Liver (tissue), 3 donors: ENCODE data around the gene ZSWIM6.

ENCODE experiments used
- CTCF ChIP-seq: fragments of 150-350 bp; IDR thresholded peaks from 2 replicates; pipeline ENCODE4 v1.5.1; 2017; ENCODE audit warnings: improper control_type of control experiment, low read depth, low read length; ENCODE audit not compliant: missing input control
- EGR1 ChIP-seq, 2 donors: IDR thresholded peaks; 2 replicates each; pipeline ENCODE4 v1.6.1; 2016 to 2018; ENCODE audit warnings: antibody characterized with exemption in 2 of 2, low read depth in 2 of 2
- FOXA1 ChIP-seq: IDR thresholded peaks from 2 replicates; pipeline ENCODE4 v1.6.1; 2016; ENCODE audit warnings: antibody characterized with exemption
- JUND ChIP-seq, 2 donors: IDR thresholded peaks; 2 replicates each; pipeline ENCODE4 v1.6.1; 2016; ENCODE audit warnings: antibody characterized with exemption in 2 of 2
- MAX ChIP-seq: IDR thresholded peaks from 2 replicates; pipeline ENCODE4 v1.6.1; 2016; ENCODE audit warnings: antibody characterized with exemption
- NR2F2 ChIP-seq: IDR thresholded peaks from 2 replicates; pipeline ENCODE4 v1.6.1; 2016; ENCODE audit warnings: antibody characterized with exemption
- RAD21 ChIP-seq, 2 donors: IDR thresholded peaks; 2 replicates each; pipeline ENCODE4 v1.6.1; 2016; ENCODE audit warnings: antibody characterized with exemption in 2 of 2, mild to moderate bottlenecking in 2 of 2
- REST ChIP-seq: IDR thresholded peaks from 2 replicates; pipeline ENCODE4 v1.6.1; 2016; ENCODE audit warnings: antibody characterized with exemption, mild to moderate bottlenecking
- RXRA ChIP-seq, 2 donors: IDR thresholded peaks; 2 replicates each; pipeline ENCODE4 v1.6.1; 2017 to 2018; ENCODE audit warnings: antibody characterized with exemption in 2 of 2, mild to moderate bottlenecking in 1 of 2
- SP1 ChIP-seq: IDR thresholded peaks from 2 replicates; pipeline ENCODE4 v1.6.1; 2018; ENCODE audit warnings: antibody characterized with exemption, mild to moderate bottlenecking
- TAF1 ChIP-seq: conservative IDR thresholded peaks from 2 replicates; pipeline ENCODE4 v1.6.1; 2016; ENCODE audit warnings: antibody characterized with exemption, mild to moderate bottlenecking
- YY1 ChIP-seq: IDR thresholded peaks from 2 replicates; pipeline ENCODE4 v1.6.1; 2016; ENCODE audit warnings: antibody characterized with exemption, mild to moderate bottlenecking
- ZBTB33 ChIP-seq: IDR thresholded peaks from 2 replicates; pipeline ENCODE4 v1.6.1; 2016; ENCODE audit warnings: antibody characterized with exemption
- TF ChIP-seq, protein P1 (sequence below): IDR thresholded peaks from 2 replicates; pipeline ENCODE4 v1.6.1; 2016; ENCODE audit warnings: antibody characterized with exemption
- donor health status: healthy.
- donor health status: healthy.

GRCh38 chr5:61402244-61402823, 70.3 kb downstream of the ZSWIM6 start:
- no peak for TF ChIP-seq YY1
- no peak for TF ChIP-seq JUND (IDR thresholded peaks at IDR 0.05)
- TF ChIP-seq REST: no peak
- no peak for TF ChIP-seq TAF1
- TF ChIP-seq RXRA (IDR thresholded peaks at IDR 0.05): no peak
- TF ChIP-seq CTCF: no peak
- TF ChIP-seq SP1: no peak
- TF ChIP-seq, protein P1, sequence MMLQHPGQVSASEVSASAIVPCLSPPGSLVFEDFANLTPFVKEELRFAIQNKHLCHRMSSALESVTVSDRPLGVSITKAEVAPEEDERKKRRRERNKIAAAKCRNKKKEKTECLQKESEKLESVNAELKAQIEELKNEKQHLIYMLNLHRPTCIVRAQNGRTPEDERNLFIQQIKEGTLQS: no peak
- no peak for TF ChIP-seq ZBTB33
- no peak for TF ChIP-seq NR2F2
- TF ChIP-seq RAD21 (IDR thresholded peaks at IDR 0.05): no peak
- no peak for TF ChIP-seq MAX
- TF ChIP-seq EGR1 (IDR thresholded peaks at IDR 0.05; ENCODE audit: low read depth in 2 of 2): no peak
- no peak for TF ChIP-seq FOXA1
